Activated T-cell treated with anti-CD3 and anti-CD28 coated beads for 48 hours (primary cell): ENCODE measurements around the gene GABRB3.

Source experiments
- DNase-seq: peaks from one replicate; pipeline ENCODE4 v3.0.0-alpha.2; 2020; ENCODE audit warnings: low read depth

Gene GABRB3

DNA sequence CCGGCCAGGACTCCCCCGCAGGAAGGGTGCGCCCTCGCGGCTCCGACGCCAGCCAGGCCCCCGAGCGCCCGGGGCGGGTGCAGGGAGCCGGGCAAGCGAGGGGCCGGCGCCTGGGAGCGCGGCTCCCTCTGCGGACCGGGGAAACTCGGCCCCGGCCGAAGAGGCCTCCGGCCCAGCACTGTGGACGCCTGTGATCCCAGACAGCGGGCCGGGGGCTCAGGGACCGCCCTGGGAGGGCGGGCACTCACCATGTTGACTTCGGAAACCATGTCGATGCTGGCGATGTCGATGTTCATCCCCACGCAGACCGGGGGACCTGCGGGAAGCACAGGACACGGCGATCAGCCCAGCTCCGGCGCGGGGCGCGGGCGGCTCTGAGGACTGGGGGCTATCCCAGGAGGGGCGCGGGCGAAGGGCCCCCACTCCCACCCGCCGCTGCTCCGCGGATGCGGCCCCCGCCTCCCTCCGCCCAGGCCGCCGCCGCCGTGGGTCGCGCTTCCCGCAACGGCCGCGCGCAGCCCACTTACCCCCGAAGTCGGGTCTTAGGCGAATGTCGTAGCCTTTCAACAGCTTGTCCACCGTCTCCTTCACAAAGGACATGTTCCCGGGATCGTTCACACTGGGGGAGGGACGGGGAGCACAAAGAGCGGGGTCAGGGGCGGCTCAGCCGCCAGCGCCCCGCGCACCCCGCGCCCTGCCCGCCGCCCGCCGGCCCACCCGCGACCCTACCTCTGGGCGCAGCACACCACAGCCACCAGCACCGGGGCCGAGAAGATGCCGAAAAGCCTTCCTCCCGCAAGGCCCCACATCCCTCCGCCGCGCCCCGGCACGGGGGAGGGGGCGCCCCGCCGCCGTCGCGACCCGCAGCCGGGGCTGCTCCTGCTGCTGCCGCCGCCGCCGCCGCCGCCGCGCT is at the start of gene GABRB3:
Gene GABRB3, minus strand, starts transcription at position 913 of the 913 bp plus-strand sequence.
- no peak for DNase-seq

DNA sequence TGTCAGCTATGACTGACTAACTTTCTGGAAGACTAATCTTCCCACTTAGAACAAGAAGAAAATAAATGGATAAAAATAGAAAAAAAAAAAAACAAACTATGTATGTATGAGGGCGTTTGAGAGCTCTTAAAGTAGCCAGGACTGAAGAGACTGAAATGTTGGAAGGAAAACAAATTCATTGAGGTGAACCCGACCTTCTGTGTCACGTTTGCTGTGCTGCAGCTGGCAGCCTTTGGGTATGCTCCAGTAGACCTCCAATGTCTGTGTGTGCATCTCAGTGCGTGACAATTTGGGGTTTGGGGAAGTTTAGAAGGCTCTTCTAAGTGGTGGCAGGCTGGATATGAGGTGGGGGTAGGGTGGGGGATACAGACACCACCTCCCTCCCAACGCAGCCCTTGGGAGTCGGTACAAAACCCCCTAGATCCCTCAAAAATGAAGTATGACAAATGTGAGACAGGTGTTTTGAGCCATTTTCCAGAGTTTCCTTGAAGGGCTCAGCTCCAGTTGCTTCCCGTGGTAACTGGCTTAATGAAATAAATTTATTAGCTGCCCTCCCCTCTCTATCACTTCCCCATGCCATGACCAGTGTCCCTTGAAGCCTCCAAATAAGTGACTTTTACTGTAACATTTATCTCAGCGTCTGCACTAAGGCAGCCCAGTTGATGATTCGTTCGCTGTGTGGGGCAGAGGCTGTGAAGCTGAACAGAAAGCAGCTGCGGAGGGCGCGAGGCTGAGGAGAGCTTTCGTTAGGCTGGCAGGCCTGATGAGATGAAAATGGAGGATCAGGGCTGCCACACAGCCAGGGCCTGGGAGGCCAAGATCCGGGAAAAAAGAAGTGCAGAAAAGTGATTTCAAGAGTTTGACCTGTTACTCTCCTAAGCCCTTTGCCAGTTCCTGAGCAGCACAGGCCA is 34.9 kb upstream of the GABRB3 start:
- DNase-seq: no peak

DNA sequence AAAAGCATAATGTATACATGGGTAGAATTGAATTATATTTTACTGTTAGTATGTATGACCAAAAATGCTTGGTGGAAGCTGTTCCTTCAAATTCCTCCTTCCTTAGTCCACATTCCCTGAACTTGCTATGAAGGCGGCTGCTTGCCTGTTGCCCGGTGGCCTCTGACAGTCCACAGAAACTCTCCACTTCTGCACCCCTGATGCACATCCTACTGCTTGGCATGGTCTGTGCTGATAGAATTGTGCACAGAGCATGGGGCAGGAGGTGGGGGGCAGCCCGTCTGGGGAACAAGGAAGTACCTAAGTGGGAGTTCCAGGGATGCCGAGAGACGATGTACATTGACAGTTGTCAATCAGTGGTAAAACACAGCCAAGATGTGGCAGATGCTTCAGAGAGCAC is 33.7 kb upstream of the GABRB3 start:
- no peak for DNase-seq

DNA sequence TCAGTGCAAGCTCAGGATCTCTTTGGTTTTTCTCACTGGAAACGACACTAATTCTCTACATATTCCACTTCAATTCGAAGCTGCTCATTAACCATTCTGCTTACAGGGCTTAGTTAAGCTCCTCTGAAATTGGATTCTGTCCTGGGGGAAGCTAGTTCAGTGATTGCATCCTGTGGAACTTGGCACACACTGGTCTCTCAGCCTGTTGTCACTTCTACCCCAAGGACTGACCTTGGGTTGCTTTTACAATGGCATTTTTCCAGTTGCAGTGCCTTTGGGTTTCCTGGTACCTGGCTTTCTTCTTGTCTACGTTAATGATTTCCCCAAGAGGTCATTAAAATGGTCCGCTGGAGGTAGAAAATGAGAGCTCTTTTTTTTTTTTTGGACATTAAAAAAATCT is 33.3 kb upstream of the GABRB3 start:
- DNase-seq: no peak

DNA sequence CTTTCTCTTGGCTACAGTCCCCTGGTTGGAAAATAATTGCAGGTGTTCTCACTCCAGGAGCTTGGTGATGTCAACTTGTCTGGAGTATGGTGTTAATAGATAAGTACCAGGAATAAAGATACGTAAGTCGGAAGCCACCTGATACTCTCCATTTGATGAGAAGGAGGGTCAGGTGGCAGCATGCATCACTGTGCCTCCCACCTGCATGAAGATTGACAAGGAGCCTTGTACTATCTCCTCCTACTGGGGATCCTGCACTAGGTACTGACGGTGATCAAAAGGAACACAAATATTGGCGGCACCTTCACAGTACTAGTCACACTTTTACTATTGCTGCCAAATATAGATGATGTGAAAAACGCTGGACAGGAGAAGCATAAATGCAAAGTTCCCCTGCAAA is 32.6 kb upstream of the GABRB3 start:
- no peak for DNase-seq

DNA sequence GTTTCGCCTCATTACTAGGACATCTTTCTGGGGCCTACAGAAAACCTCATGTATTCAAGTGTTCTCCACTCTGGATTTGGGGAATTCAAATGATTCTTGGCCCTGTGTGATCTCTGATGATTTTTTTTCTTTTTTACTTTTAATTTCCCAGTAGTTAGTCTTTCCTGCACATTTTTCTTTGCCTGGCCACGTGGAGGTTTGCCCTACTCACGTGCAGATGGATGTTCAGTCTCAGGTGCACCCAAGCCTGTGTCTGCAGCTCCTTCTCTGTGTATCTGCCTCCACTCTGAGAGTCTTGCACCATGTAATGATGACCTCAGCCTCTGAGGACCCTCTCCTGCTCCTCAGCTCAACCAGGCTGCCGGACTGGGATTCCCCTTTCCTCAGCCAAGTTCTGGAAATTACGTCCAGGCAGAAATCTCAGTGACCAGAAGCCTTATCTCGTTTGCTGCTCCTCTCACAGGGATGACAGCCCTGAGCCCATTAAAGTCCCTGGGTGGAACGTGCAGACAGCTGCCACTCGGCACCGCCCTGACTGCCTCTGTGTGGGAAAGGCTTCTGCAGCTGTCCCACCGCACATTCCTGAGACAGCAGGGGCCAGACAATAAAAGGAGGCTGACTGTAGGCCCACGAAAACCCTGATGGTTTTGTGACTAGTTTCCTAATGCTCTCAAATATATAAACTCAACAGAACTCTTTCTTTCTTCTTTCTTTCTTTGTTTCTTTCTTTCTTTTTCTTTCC is 31.4 kb upstream of the GABRB3 start:
- no peak for DNase-seq

- no peak for DNase-seq
Observed at GRCh38 chr15:26790118-26790517, 17.3 kb upstream of the GABRB3 start.

DNA sequence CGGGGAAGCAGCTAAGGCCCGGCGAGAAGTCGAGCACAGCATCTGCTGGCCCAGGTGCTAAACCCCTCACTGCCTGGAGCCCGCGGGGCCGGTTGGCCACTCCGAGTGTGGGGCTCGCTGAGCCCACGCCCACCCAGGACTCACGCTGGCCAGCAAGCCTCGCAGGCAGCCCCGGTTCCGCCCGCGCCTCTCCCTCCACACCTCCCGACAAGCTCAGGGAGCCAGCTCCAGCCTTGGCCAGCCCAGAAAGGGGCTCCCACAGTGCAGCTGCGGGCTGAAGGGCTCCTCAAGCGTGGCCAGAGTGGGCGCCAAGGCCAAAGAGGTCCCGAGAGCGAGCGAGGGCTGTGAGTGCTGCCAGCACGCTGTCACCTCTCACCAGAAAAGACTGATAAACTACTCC is 8.9 kb upstream of the GABRB3 start:
- DNase-seq: no peak

- no peak for DNase-seq
Observed at GRCh38 chr15:26773917-26774316, 1.1 kb upstream of the GABRB3 start.

- DNase-seq: no peak
Observed at GRCh38 chr15:26773067-26773877, 406 bp upstream of the GABRB3 start.

GRCh38 chr15:26771578-26772153 is 1.2 kb downstream of the GABRB3 start:
- DNase-seq: no peak

GRCh38 chr15:26771168-26771567 is 1.7 kb downstream of the GABRB3 start:
- no peak for DNase-seq

DNA sequence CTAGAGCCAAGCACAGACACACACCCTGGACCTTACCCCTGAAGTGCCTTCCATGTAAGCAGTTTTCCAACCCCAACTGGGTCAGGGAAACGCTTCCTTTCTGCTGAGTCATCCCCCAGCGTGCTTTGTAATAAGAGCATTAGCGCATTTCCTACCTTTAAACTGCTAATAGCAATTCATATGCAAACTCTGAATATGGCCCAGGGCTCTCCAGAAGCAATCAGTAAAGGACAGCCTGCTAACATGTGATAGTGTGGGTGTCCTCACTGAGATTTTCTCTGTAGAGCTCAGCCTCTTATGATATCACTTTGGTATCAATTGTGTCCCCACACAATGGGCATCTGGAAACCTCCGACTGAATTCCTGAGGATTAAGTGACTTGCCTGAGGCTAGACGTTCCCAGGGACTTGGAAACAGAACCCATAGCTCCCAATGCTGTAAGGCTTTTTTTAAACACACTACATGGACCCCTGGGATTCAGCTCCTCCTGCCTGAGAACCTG is 5.6 kb downstream of the GABRB3 start:
- DNase-seq: no peak

DNA sequence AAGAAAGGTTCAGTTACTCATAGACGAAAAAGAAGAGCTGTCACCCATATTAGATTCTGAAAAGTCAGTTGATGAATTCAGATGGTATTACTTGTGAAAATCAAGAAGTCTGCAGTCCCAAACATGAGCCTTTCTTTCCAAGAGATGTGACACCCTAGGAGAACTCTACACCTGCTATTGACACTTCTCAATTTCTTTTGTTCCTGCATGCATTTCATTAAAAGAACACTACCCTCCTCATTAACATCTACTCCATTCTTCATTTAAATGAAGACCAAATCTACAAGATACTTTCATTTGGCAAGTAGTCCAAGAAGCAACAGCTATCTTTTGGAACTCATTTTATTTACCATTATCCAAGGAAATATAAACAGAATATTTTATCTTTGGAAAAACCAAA is 6.6 kb downstream of the GABRB3 start:
- DNase-seq: no peak

- DNase-seq: no peak
Observed at GRCh38 chr15:26759986-26760385, 12.9 kb downstream of the GABRB3 start.

DNA sequence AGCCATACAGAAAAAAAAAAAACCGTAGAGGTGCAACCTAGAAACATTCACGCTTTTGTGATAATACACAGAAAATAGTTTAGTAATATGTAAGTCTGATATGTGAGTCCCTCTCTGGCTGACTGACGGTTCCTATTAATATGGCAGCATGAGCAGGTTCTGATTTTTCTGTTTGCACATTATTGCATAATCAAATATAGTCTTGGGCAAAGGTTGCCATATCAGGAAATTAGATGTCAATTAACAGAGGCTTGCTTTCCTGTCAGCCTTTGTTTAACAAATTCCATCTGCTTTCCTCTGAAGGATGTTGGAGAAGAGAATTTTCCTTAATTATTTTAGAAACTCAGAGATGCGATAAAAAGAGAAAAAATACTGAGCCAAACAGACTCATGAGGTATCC is 14.8 kb downstream of the GABRB3 start:
- no peak for DNase-seq

DNA sequence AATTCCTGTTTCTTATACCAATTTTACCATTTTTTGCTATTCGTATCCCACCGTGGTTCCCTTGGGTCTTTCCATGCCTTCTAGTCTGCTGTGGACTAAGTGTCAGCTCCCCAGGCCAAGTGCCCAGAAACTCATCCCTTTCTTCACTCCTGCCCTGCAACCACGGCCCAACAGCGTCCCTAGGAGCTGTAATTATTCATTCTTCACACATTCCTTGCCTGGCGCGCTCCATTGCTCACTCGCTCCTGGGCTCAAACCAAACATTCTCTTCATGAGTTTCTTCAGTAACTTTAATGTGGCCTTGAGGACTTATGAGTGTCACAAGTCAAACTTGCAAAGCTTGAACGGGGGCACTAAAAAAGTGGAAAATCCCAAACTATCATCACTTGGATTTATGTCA is 15.7 kb downstream of the GABRB3 start:
- no peak for DNase-seq

GRCh38 chr15:26744894-26745293 is 28.0 kb downstream of the GABRB3 start:
- no peak for DNase-seq

GRCh38 chr15:26739791-26740190 is 33.1 kb downstream of the GABRB3 start:
- no peak for DNase-seq

DNA sequence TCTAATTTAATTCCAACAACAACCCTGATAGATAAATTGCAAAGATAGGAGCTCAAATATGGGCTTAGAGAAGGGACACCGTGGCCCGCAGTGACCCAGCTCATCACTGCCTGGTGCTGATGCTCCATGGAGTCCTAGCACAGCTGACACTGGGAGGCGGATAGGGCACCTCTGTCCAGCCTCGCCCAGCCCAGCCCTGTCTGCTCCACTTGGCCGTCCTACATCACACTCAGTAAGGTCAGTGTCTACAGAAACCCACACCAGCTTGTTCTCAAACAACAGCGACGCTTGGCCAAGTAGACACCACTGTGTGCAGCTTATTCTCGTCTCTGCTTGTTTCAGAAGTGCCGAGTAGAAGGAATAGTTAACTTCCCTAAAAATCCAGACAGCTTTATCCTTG is 33.9 kb downstream of the GABRB3 start:
- DNase-seq: no peak
